NK-92 (cell line): ENCODE measurements around the gene ZNF600.
"Not testable (repeated sequence)": the region's sequence is repeated elsewhere in the genome, so short reads cannot be mapped to it uniquely, and the experiment has no call there.

Source experiments
- DNase-seq: peaks from one replicate; lab custom pipeline; 2025; ENCODE audit not compliant: unreplicated experiment; lab: John Stamatoyannopoulos, UW

Gene ZNF600

DNA sequence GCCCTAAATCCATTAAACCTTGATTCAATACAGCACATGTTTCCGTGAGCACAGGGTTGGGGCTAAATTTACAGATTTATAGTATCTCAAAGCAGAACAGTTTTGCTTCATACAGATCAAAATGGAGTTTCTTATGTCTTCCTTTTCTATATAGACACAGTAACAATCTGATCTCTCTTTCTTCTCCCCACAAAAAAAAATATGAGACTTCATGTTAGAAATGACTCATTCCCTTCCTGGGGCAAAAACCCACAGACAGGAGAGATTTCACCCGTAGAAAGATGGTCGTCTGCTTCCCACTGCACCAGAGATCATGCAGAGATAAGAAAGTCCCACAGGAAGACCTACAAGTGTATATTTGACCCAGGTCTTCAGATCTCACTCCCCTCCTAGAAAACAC is 44.1 kb downstream of the ZNF600 start:
- no peak for DNase-seq

DNA sequence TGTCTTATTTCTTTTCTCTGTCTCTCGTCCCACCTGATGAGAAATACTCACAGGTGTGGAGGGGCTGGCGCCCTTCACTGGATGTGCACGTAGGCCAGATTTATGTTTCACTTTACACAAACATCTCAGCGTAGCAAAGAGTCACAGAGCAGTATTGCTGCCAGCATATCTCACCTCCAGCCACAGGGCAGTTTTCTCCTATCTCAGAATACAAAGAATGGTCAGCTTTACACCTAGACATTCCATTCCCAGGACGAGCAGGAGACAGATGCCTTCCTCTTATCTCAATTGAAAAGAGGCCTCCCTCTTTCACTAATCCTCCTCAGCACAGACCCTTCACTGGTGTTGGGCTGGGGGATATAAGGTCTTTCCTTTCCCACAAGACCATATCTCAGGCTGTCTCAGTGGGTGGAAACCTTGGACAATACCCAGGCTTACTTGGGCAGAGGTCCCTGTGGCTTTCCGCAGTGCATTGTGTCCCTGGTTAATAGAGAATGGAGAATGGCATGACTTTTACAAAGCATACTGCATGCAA is 44.6 kb downstream of the ZNF600 start:
- no peak for DNase-seq

DNA sequence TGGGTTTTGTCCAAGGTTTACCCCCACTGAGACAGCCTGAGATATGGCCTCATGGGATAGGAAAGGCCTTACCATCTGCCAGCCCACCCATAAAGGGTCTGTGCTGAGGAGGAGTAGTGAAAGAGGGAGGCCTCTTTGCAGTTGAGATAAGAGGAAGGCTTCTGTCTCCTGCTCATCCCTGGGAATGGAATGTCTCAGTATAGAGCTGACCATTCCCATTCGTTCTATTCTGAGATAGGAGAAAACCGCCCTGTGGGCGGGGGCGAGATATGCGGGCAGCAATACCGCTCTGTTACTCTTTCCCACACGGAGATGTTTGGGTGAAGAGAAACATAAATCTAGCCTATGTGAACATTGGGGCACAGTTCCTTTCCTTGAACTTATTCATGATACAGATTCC is 45.2 kb downstream of the ZNF600 start:
- DNase-seq = not testable (repeated sequence)

DNA sequence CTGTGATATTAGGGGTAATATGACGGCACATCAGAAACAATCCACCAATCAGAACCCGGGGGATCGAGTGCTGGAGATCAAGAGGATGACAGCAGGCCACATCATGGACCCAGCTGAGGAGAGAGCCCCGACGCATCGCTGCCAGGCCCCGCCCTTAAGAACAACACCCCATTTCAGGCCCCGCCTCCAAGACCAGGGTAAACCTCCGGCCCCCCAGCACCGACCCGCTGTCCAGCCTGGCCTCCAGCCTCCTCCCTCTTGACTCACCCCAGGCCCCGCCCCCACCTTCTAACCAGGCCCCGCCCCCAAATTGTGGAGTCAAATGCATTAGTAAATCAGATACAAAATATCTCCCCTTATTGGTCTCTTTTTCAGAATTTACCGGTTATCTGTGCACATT is 47.0 kb downstream of the ZNF600 start:
- no peak for DNase-seq

DNA sequence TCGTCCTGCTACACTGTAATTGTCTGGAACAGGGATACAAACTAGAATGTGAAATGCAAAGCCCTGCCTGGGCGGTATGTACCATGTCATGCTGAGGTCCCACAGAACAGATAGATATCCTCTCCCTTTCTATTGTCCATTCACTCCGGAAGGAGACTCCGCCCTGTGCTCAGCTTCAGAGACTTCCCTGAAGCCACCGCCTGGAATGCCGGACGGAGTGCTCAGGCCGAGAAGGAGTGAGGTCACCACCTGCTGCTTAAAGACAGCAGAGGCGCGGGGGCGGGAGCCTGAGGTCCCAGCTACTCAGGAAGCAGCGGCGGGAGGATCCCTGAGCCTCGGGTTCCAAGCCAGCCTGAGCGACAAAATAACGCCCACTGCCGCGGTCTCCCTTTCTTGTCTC is 50.9 kb downstream of the ZNF600 start:
- no peak for DNase-seq

DNA sequence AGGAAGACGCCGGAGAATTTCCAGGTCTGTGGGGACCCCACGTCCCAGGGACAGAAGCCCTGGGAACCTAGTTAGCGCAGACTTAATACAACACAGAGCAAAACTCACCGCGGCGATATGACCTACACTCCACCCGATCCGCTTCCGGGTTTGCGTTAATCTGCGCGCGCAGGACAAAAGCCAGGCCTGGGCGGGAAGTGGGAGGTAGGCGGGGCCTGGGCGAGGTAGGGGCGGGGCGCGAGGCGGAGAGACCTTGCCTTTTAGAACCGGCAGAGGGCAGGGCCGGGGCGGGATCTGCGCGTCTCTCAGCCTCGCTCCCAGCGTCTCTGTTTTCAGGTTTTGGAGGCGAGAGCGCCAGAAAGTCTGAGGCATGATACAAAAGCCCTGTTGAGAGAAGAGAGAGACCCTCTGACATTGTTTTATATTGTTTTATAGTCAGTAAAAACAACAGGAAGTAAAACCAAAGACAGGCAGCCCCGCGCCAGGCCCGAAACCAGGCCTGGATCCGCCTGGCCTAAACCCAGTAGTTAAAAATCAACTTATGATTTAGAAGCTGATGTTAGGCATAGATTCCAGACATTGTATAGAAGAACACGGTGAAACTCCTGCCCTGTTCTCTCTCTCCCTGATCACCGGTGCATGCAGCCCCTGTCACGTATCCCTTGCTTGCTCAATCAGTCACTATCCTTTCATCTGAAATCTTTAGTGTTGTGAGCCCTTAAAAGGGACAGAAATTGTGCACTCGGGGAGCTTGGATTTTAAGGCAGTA is 51.5 kb downstream of the ZNF600 start, which contains the start of gene ZNF611:
Gene ZNF611 (minus strand): TSS at position 152 of the 769 bp plus-strand sequence. CDS start 19,150 bp downstream, outside the sequence.
- DNase-seq = peak; percentile 92

DNA sequence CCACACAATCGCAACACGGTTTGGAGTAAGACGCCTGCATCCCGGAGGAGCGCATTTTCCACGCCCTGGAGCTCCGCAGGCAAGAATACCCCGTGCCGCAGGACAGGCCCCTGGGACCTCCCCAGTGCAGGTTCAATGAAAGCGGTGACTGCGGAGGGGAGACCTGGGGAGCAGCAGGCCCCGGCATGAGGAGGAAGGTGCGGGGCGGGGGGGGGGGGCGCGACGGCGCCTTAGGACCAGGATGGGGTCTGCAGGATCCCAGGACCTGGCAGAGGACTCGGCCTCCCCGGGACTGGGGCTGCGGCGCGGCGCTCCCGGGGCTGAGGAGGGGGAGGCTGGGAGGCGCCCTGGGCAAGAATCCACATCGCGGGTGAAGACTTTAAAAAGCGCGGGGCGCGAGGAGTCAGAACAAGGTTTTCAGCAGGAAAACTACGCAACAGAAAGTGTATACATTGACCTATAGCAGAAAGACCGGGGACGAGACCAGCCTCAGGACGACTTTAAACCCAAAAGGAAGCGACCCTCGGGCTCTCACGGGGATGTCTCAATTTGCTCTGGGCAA is 52.2 kb downstream of the ZNF600 start:
- no peak for DNase-seq

DNA sequence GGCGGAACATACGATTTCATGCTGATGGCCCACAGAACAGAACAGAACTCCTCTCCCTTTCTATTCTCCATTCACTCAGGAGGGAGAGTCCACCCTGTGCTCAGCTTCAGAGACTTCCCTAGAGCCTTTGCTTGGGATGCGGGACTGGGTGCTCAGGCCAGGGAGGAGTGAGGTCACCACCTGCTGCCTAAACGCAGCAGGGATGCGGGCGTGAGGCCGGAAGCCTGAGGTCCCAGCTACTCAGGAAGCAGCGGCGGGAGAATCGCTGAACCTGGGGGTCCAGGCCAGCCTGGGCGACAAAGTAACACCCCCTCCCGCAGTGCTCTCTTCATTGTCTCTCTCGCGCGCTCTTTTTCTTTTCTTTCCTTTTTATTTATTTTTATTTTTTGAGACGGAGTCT is 60.5 kb downstream of the ZNF600 start:
- DNase-seq = not testable (repeated sequence)

DNA sequence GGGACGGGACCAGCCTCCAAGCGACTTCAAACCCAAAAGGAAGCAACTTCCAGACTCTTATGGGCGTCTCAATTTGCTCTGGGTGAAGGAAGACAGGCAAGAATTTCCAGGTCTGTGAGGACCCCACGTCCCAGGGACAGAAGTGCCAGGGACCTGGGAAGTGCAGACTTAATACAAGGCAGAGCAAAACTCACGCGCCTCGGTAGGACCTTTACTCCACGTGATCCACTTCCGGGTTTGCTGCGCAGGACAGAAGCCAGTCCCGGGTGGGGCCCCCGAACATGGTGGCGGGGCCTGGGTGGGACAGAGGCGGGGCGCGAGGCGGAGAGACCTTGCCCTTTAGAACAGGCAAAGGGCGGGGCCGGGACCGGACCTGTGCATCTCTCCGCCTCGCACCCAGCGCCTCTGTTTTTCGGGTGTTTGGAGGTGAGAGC is 61.0 kb downstream of the ZNF600 start:
- no peak for DNase-seq

DNA sequence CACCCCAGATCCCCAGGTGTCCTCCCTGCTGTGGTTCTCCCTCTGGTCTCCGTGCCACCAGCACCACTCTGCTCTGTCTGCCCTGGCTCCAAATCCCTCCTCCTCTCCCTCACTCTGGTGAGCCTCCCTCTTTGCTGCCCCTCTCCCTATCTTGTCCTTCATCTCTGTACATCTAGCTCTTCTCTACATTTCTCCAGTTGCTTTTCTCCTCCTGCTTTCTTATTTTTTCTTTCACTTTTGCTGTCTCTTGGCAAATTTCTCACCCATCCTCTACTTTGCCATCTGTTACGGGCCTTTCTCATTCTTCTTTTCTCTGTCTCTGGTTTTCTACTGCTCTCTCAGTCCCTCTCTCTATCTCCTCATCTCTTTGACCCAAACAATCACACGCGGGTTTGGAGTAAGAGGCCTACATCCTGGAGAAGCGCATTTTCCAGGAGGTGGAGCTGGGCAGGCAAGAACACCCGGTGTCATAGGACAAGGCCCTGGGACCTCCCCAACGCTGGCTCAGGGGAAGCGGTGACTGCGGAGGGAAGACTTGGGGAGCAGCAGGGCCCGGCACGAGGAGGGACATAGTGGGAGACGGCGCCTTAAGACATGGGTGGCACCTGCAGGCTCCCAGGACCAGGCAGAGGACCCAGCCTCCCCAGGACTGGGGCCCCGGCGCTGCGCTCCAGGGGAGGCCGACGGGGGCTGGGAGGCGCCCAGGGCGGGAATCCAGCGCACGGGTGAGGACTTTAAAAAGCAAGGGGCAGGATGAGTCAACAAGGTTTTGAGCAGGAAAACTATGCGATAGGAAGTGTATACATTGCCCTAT is 61.7 kb downstream of the ZNF600 start:
- DNase-seq = no peak

DNA sequence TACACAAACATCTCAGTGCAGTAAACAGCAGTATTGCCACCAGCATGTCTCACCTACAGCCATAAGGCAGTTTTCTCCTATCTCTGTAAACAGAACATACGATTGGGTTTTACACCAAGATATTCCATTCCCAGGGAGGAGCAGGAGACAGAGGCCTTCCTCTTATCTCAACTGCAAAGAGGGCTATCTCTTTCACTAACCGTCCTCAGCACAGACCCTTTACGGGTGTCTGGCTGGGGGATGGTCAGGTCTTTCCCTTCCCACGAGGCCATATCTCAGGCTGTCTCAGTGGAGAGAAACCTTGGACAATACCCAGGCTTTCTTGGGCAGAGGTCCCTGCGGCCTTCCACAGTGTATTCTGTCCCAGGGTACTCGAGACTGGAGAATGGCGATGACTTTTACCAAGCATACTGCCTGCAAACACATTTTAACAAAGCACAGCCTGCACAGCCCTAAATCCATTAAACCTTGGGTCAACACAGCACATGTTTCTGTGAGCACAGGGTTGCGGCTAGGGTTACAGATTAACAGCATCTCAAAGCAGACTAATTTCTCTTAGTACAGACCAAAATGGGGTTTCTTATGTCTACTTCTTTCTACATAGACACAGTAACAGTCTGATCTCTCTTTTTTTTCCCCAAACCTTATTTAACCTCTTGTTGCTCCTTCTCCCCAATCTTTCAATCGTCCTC is 62.5 kb downstream of the ZNF600 start:
- DNase-seq = not testable (repeated sequence)

DNA sequence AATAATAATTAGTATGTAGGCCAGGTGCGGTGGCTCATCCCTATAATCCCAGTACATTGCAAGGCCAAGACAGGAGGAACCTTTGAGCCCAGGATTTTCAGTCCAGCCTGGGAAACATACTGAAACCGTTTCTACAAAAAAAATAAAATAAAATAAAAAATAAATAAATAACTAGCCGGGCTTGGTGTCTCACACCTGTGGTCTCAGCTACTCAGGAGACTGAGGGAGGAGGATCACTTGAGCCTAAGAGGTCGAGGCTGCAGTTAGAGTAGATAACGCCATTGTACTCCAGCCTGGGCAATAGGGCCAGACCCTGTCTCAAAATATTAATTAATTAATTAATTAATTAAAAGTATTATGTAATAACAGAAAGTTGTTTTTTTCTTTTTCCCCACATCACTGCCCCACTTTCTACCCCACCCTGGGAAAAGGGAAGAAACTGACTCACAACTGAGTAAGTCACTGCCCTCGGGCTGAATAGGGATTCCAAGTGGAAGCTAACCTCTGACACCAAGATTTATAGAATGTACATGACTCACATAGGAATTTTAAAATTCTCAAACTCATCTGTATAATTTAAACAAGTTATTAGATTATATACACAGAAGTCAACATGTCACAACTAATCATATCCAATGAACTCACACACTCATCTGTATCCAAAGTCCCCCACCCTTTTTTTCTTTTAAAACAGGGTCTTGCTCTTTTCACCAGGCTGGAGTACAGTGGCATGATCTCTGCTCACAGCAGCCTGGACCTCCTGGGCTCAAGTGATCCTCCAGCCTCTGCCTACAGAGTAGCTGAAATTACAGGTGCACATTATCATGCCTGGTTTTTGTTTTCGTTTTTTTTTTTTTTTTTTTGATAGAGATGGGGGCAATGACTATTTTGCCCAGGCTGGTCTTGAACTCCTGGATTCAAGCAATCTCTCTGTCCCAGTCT is 64.3 kb downstream of the ZNF600 start:
- DNase-seq = no peak

DNA sequence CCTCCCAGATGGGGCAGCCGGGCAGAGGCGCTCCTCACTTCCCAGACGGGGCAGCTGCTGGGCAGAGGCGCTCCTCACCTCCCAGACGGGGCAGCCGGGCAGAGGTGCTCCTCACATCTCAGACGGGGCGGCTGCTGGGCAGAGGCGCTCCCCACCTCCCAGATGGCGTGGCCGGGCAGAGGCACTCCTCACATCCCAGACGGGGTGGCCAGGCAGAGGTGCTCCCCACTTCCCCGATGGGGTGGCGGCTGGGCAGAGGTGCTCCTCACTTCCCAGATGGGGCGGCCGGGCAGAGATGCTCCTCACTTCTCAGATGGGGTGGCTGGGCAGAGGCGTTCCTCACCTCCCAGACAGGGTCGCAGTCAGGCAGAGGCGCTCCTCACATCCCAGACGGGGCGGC is 66.0 kb downstream of the ZNF600 start:
- not testable (repeated sequence) for DNase-seq

DNA sequence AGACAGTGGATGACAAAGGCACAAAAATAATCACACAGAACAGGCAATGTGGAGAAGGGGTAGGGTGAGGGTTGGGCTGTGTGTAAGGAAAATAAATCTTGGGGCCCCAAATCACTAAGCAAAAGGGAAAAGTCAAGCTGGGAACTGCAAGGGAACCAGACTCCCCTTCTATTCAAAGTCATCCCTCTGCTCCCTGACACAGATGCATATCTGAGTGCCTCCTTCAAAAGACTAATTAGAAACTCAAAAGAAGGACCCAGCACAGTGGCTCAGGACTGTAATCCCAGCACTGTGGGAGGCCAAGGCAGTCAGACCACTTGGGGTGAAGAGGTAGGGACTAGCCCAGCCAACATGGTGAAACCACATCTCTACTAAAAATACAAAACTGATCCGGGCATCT is 70.1 kb downstream of the ZNF600 start:
- no peak for DNase-seq

DNA sequence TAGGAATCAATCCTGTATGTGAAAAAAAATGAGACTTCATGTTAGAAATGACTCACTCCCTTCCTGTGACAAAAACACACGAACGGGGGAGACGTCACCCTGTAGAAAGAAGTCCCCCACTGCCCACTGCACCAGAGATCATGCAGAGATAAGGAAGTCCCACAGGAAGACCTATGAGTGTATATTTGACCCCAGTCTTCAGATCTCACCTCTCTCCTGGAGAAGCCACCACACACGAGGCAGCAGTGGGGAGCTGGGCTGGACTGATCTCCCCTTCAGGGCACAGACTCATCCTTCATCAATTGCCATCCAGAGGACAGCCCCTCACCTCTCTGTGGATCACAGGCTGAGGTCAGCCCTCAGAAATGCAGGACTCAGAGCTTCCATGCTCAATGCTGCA is 70.7 kb downstream of the ZNF600 start:
- not testable (repeated sequence) for DNase-seq

DNA sequence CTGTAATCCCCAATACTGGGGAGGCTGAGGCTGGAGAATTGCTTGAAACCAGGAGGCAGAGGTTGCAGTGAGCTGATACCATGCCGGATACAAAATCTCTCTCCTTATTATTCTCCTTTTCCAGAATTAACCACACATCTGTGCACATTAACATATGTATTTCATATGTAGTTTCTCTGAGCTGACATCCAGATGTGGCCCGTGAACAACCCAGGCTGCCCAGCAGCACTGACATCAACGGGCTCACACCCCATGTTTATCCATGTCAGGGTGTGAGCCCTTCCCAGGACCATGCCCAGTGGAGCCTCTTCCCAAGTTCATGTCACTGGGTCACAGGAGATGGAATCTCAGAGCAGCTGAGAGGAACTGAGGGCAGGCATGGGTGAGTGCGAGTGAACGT is 71.3 kb downstream of the ZNF600 start:
- not testable (repeated sequence) for DNase-seq
